Osteoblast (primary cell): Measurements from ENCODE around the gene PPIL1. TPM values are rescaled to one million over a fixed set of nuclear protein-coding genes. Genes with fewer than 3 reads are reported as not detected.

Experiments used
- DNase-seq: peaks from one replicate; pipeline ENCODE4 v3.0.0; 2011; ENCODE audit warnings: low spot score, mixed read lengths; ENCODE audit not compliant: insufficient read length; ENCODE audit errors: missing footprints
- H2AFZ ChIP-seq: 2 replicates; pipeline ENCODE4 v1.6.0; 2011; ENCODE audit warnings: mild to moderate bottlenecking, low read length
- H3K27ac ChIP-seq: 2 replicates; pipeline ENCODE4 v1.5.1; 2011; ENCODE audit warnings: mild to moderate bottlenecking, low read depth, low read length, moderate library complexity
- H3K27me3 ChIP-seq: 2 replicates; pipeline ENCODE4 v1.6.0; 2012; ENCODE audit warnings: mild to moderate bottlenecking, control low read depth, inconsistent platforms, low read length, moderate library complexity; ENCODE audit not compliant: insufficient read depth
- H3K36me3 ChIP-seq: 2 replicates; pipeline ENCODE4 v1.5.1; 2011; ENCODE audit warnings: mild to moderate bottlenecking, low read length, control low read depth, moderate library complexity; ENCODE audit not compliant: insufficient read depth
- H3K4me1 ChIP-seq: 2 replicates; pipeline ENCODE4 v1.5.1; 2011; ENCODE audit warnings: mild to moderate bottlenecking, low read length, control low read depth, moderate library complexity; ENCODE audit not compliant: insufficient read depth
- H3K4me2 ChIP-seq: 2 replicates; pipeline ENCODE4 v1.6.0; 2011; ENCODE audit warnings: mild to moderate bottlenecking, low read length; ENCODE audit not compliant: insufficient read depth
- H3K4me3 ChIP-seq: fragments of 200-600 bp; sonication (generic); 3 replicates; pipeline ENCODE4 v1.5.1; 2012; ENCODE audit warnings: mild to moderate bottlenecking, low read length, inconsistent platforms; ENCODE audit not compliant: insufficient read depth
- H3K79me2 ChIP-seq: 2 replicates; pipeline ENCODE4 v1.6.0; 2012; ENCODE audit warnings: mild to moderate bottlenecking, low read length, control low read depth, inconsistent platforms; ENCODE audit not compliant: insufficient read depth
- H3K9me3 ChIP-seq: 2 replicates; pipeline ENCODE4 v1.5.1; 2011; ENCODE audit warnings: low read depth, low read length, control low read depth
- H4K20me1 ChIP-seq: 2 replicates; pipeline ENCODE4 v1.6.0; 2012; ENCODE audit warnings: mild to moderate bottlenecking, low read length, control low read depth; ENCODE audit not compliant: insufficient read depth
- total RNA-seq: library from RNA; depleted of rRNA; stranded (reverse); fragments of >200 nt; gene quantifications from 2 replicates; pipeline ENCODE4 v1.2.3, GENCODE V29; 2012
- TF ChIP-seq, protein P1 (sequence below): IDR thresholded peaks from 2 replicates; pipeline ENCODE4 v1.5.1; 2011; ENCODE audit warnings: mild to moderate bottlenecking, low read depth, low read length, moderate library complexity; ENCODE audit errors: extremely low read depth

Gene PPIL1
- total RNA-seq, 1 donor, result 9.8 TPM

DNA sequence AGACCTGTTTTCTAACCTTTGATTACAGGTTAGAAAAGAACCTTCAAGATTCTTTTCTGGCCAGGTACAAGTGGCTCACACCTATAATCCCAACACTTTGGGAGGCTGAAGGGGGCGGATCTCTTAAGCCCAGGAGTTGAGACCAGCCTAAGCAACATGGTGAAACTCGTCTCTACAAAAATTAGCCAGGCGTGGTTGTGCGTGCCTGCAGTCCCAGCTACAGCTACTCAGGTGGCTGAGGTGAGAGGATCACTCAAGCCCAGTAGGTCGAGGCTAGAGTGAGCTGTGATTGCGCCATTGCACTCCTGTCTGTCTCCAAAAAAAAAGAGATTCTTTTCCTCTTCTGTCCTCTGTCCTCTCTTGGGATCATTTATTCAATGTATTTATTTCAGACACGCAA, 14.5 kb downstream of the PPIL1 start:
- peaks cover 31% of the 10 kb centered on the region for H3K79me2 ChIP-seq
- no peak overlapping the region for H3K4me3 ChIP-seq

DNA sequence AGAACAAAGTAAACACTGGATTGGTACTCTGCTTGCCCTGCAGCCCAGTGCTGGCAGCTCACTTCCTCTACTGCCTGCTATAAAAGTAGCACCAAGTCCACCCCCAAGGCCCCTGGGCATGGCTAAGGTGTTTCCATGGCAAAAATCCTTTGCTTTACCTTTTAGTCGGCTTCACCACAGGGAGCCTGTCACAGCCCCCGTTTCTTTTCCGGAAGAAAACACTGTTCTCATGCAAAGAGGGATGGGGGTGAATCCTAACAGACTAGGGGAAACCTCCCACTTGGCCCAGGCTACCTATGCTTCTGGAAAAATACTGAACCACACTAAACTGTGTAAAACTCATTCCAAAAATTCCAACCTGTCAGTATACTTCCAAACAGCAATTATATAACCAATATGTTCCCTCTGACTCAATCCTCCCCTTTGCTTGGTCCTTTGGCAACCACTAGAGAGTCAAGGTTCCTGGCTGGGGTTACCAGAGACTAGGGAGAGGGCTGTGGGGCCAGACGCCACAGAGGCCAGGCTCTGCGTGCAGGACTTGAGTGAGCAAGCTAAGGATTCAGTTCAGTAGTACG, 16.1 kb downstream of the PPIL1 start:
- Histone ChIP-seq H3K27me3 (no peaks in the 10 kb centered on the region), H3K9me3 (no peaks in the 10 kb centered on the region), H3K4me1 (peaks cover 12% of the 10 kb centered on the region), H4K20me1 (peaks cover 6% of the 10 kb centered on the region), H3K27ac (no peak overlapping the region), H3K36me3 (peaks cover 26% of the 10 kb centered on the region), H3K4me3 (no peak overlapping the region), H3K79me2 (peaks cover 19% of the 10 kb centered on the region), H3K4me2 (no peak overlapping the region), H2AFZ (no peak overlapping the region)
- TF ChIP-seq, protein P1, sequence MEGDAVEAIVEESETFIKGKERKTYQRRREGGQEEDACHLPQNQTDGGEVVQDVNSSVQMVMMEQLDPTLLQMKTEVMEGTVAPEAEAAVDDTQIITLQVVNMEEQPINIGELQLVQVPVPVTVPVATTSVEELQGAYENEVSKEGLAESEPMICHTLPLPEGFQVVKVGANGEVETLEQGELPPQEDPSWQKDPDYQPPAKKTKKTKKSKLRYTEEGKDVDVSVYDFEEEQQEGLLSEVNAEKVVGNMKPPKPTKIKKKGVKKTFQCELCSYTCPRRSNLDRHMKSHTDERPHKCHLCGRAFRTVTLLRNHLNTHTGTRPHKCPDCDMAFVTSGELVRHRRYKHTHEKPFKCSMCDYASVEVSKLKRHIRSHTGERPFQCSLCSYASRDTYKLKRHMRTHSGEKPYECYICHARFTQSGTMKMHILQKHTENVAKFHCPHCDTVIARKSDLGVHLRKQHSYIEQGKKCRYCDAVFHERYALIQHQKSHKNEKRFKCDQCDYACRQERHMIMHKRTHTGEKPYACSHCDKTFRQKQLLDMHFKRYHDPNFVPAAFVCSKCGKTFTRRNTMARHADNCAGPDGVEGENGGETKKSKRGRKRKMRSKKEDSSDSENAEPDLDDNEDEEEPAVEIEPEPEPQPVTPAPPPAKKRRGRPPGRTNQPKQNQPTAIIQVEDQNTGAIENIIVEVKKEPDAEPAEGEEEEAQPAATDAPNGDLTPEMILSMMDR, result no peak
- no peak for DNase-seq

More for the DNA sequence above, 14.5 kb downstream of the PPIL1 start:
- no peak overlapping the region for H2AFZ ChIP-seq
- no peak overlapping the region for H3K4me2 ChIP-seq
- no peak for DNase-seq
- H3K9me3 ChIP-seq, result no peaks in the 10 kb centered on the region
- H3K27ac ChIP-seq, result no peak overlapping the region
- H3K4me1 ChIP-seq, result peaks cover 9% of the 10 kb centered on the region
- H4K20me1 ChIP-seq, result peaks cover 12% of the 10 kb centered on the region
- TF ChIP-seq, protein P1, result no peak
- no peaks in the 10 kb centered on the region for H3K27me3 ChIP-seq
- H3K36me3 ChIP-seq, result peaks cover 23% of the 10 kb centered on the region

DNA sequence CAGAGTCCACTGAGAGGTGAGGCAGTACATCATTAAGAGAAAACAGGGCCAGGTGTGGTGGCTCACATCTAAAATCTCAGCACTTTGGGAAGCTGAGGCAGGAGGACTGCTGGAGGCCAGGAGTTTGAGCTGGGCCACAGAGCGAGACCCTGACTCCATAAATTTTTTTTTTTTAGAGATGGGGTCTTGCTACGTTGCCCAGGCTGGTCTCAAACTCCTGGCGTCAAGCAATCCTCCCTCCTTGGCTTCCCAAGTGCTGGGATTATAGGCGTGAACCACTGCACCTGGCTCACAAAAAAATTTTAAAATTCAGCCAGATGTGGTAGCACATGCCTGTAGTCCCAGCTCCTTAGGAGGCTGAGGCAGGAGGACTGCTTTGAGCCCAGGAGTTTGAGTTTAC, 17.3 kb downstream of the PPIL1 start:
- Histone ChIP-seq H3K36me3 (peaks cover 20% of the 10 kb centered on the region), H3K79me2 (peaks cover 13% of the 10 kb centered on the region), H4K20me1 (peaks cover 3% of the 10 kb centered on the region), H3K27me3 (no peaks in the 10 kb centered on the region), H3K4me1 (peaks cover 24% of the 10 kb centered on the region), H3K27ac (no peak overlapping the region), H3K4me3 (no peak overlapping the region), H3K9me3 (no peaks in the 10 kb centered on the region), H2AFZ (no peak overlapping the region), H3K4me2 (no peak overlapping the region)
- DNase-seq, result no peak
- TF ChIP-seq, protein P1, result no peak

DNA sequence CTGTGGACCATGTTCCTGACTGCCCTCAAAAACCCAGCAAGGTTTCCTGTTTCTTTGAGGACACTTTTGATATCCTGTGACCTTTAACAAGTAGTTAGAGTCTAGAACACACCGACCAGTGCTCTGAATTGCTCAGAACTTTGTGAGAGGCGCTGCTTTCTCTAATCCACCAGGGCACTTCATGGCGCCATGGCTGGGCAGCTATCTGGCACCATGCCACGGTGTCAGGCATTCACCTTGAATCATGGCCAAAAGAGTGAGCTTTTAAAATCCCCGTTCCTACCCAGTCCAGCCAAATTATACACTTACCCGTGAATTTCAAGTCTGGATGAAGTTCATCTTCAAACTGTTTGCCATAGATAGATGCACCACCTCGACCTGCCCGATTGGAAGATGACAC, 18.3 kb downstream of the PPIL1 start:
- no peak overlapping the region for H3K4me2 ChIP-seq
- peaks cover 3% of the 10 kb centered on the region for H4K20me1 ChIP-seq
- no peaks in the 10 kb centered on the region for H3K27me3 ChIP-seq
- peaks cover 20% of the 10 kb centered on the region for H3K36me3 ChIP-seq
- no peak overlapping the region for H3K4me3 ChIP-seq
- no peak overlapping the region for H2AFZ ChIP-seq
- H3K79me2 ChIP-seq, result peaks cover 11% of the 10 kb centered on the region
- DNase-seq, result no peak
- H3K9me3 ChIP-seq, result no peaks in the 10 kb centered on the region
- H3K4me1 ChIP-seq, result peaks cover 34% of the 10 kb centered on the region
- TF ChIP-seq, protein P1, result no peak
- H3K27ac ChIP-seq, result no peak overlapping the region
